ENCODE data around the gene PEPD. TPM values are rescaled to one million over a fixed set of nuclear protein-coding genes. Genes with fewer than 3 reads are reported as not detected.

The PEPD gene
- polyA plus RNA-seq, 3 donors = 61.5 to 218 (median 171) TPM

DNA sequence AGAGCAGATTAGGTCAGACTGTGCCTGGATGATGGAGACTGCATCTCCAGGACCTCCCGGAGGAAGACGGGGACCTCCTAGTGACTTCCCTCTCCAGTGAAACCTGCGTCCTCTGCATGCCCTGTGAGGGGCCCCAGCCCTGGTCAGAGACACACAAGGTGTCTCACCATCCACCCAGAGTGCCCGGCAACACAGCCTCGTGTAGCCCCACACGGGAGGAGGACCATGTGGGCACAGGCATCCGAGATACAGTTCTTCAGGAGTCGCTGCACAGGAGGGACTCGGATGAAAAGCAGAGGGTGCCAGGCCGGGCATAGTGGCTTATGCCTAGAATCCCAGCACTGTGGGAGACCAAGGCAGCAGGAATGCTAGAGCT is 64.8 kb downstream of the PEPD start:
- Histone ChIP-seq H3K4me2 (replicated peaks; ENCODE audit: extremely low read depth, low read length, poor library complexity, severe bottlenecking) (no peak overlapping the region), H3K79me2 (ENCODE audit: insufficient read depth, low read length) (no peaks in the 10 kb centered on the region), H3K4me3 (replicated peaks in 1 of 3; ENCODE audit: low read depth in 2 of 3, low read length in 3 of 3) (no peak overlapping the region), H3K27me3 (ENCODE audit: control insufficient read depth in 2 of 2, insufficient read depth in 2 of 2, low read length in 2 of 2) (no peaks in the 10 kb centered on the region), H3K27ac (ENCODE audit: low read depth in 1 of 2, low read length in 2 of 2) (no peak overlapping the region), H3K9me3 (replicated peaks in 1 of 2; ENCODE audit: control insufficient read depth in 1 of 2, insufficient read depth in 1 of 2, low read length in 2 of 2) (no peaks in the 10 kb centered on the region), H2AFZ (ENCODE audit: insufficient read depth, low read depth, low read length, poor library complexity, severe bottlenecking) (no peak overlapping the region), H3K9ac (ENCODE audit: insufficient read depth, low read length, poor library complexity, severe bottlenecking) (no peak overlapping the region), H4K20me1 (ENCODE audit: insufficient read depth, low read length) (no peaks in the 10 kb centered on the region), H3K36me3 (replicated peaks in 1 of 2; ENCODE audit: control insufficient read depth in 1 of 2, insufficient read depth in 2 of 2, low read length in 2 of 2) (peaks cover under 1% of the 10 kb centered on the region in 2 donors), H3K4me1 (ENCODE audit: control insufficient read depth in 1 of 2, insufficient read depth in 2 of 2, low read length in 2 of 2) (no peaks in the 10 kb centered on the region)
- no peaks in the 10 kb centered on the region for H3K4me1 Mint-ChIP-seq
- H3K27ac Mint-ChIP-seq = no peak overlapping the region
- H3K27me3 Mint-ChIP-seq (ENCODE audit: low read depth in 3 of 3) = peaks cover 0 to 4% (median 2%) of the 10 kb centered on the region in 3 donors
- peaks cover 0 to 6% of the 10 kb centered on the region in 2 donors for H3K36me3 Mint-ChIP-seq
- TF ChIP-seq, protein P1, sequence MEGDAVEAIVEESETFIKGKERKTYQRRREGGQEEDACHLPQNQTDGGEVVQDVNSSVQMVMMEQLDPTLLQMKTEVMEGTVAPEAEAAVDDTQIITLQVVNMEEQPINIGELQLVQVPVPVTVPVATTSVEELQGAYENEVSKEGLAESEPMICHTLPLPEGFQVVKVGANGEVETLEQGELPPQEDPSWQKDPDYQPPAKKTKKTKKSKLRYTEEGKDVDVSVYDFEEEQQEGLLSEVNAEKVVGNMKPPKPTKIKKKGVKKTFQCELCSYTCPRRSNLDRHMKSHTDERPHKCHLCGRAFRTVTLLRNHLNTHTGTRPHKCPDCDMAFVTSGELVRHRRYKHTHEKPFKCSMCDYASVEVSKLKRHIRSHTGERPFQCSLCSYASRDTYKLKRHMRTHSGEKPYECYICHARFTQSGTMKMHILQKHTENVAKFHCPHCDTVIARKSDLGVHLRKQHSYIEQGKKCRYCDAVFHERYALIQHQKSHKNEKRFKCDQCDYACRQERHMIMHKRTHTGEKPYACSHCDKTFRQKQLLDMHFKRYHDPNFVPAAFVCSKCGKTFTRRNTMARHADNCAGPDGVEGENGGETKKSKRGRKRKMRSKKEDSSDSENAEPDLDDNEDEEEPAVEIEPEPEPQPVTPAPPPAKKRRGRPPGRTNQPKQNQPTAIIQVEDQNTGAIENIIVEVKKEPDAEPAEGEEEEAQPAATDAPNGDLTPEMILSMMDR (IDR thresholded peaks at IDR 0.05) = no peak
- 97% methylated on average over 10 of the region's 10 CpGs for WGBS (ENCODE audit: insufficient coverage)
- no peak for DNase-seq
- intact Hi-C loops (cut with micrococcal nuclease) = no loop called here
- H3K4me3 Mint-ChIP-seq = no peak overlapping the region
- no peaks in the 10 kb centered on the region for H3K9me3 Mint-ChIP-seq

DNA sequence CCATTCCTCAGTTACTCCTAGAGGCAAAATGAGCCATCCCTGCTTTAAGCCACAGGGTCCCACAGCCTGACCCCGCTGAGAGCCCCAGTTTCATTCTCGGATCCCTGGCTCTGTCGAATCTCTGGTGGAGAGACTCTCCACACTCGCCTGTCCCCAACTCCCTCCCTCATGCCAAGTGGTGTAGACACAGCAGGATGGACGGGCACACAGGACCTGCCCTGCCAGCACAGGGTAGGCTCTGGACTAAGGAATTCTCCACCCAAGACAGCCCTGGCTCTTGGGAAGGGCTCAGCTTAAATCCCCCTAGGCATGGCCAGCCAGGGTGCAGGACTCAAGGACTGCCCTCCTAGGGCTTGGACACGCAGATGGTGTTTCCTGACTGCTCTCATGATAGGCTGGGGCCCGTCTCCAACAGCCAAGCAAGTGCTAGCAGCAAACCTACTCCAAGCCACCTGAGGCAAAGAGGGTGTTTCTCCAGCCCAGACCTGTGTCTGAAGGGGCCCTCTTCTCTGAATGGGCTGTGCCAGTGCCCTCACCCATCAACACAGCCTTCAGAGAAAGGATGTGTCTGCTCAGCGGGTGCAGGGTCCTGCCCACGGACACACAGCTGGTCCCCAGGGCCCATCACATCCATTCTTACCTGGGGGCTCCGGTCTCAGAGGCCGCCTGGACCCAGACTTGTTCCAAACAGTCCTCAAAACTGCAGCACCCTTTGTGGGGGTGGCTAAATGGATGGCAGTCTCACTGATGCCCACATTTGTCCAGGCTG is 65.3 kb downstream of the PEPD start:
- Histone ChIP-seq H3K4me1 (ENCODE audit: control insufficient read depth in 1 of 2, insufficient read depth in 2 of 2, low read length in 2 of 2) (no peaks in the 10 kb centered on the region), H3K9me3 (replicated peaks in 1 of 2; ENCODE audit: control insufficient read depth in 1 of 2, insufficient read depth in 1 of 2, low read length in 2 of 2) (no peaks in the 10 kb centered on the region), H3K4me3 (replicated peaks in 1 of 3; ENCODE audit: low read depth in 2 of 3, low read length in 3 of 3) (no peak overlapping the region), H3K4me2 (replicated peaks; ENCODE audit: extremely low read depth, low read length, poor library complexity, severe bottlenecking) (no peak overlapping the region), H3K79me2 (ENCODE audit: insufficient read depth, low read length) (no peaks in the 10 kb centered on the region), H3K36me3 (replicated peaks in 1 of 2; ENCODE audit: control insufficient read depth in 1 of 2, insufficient read depth in 2 of 2, low read length in 2 of 2) (no peaks in the 10 kb centered on the region), H3K27me3 (ENCODE audit: control insufficient read depth in 2 of 2, insufficient read depth in 2 of 2, low read length in 2 of 2) (no peaks in the 10 kb centered on the region), H2AFZ (ENCODE audit: insufficient read depth, low read depth, low read length, poor library complexity, severe bottlenecking) (no peak overlapping the region), H3K9ac (ENCODE audit: insufficient read depth, low read length, poor library complexity, severe bottlenecking) (no peak overlapping the region), H3K27ac (ENCODE audit: low read depth in 1 of 2, low read length in 2 of 2) (no peak overlapping the region), H4K20me1 (ENCODE audit: insufficient read depth, low read length) (no peaks in the 10 kb centered on the region)
- Mint-ChIP-seq H3K4me3 (no peak overlapping the region), H3K27ac (no peak overlapping the region), H3K27me3 (ENCODE audit: low read depth in 3 of 3) (peaks cover 0 to 4% (median 2%) of the 10 kb centered on the region in 3 donors), H3K4me1 (no peaks in the 10 kb centered on the region), H3K9me3 (no peaks in the 10 kb centered on the region), H3K36me3 (peaks cover 0 to 6% of the 10 kb centered on the region in 2 donors)
- TF ChIP-seq, protein P1 (IDR thresholded peaks at IDR 0.05) = no peak
- intact Hi-C loops (cut with micrococcal nuclease) = no loop called here
- 100% methylated on average over 7 of the region's 11 CpGs for WGBS (ENCODE audit: insufficient coverage)
- no peak for DNase-seq
